Mucosa of rectum (tissue), 2 donors: Measurements from ENCODE around the gene ALDH3B1.

Experiments used
- H3K27ac ChIP-seq, 2 donors: one replicate each; pipeline ENCODE4 v1.7.0; 2013; ENCODE audit warnings: inconsistent platforms in 2 of 2, low read depth in 2 of 2, low read length in 2 of 2
- H3K27me3 ChIP-seq, 2 donors: one replicate each; pipeline ENCODE4 v1.7.0; 2013; ENCODE audit warnings: low read length in 2 of 2; ENCODE audit not compliant: control insufficient read depth in 2 of 2, insufficient read depth in 2 of 2
- H3K36me3 ChIP-seq, 2 donors: one replicate each; pipeline ENCODE4 v1.7.0; 2013; ENCODE audit warnings: low read length in 2 of 2; ENCODE audit not compliant: control insufficient read depth in 2 of 2, insufficient read depth in 2 of 2
- H3K4me1 ChIP-seq, 2 donors: one replicate each; pipeline ENCODE4 v1.7.0; 2013; ENCODE audit warnings: low read length in 2 of 2, mild to moderate bottlenecking in 1 of 2; ENCODE audit not compliant: control insufficient read depth in 2 of 2, insufficient read depth in 2 of 2
- H3K4me3 ChIP-seq, 2 donors: one replicate each; pipeline ENCODE4 v1.7.0; 2013; ENCODE audit warnings: low read length in 2 of 2
- H3K9ac ChIP-seq, 2 donors: one replicate each; pipeline ENCODE4 v1.7.0; 2013; ENCODE audit warnings: low read length in 2 of 2, low read depth in 1 of 2, mild to moderate bottlenecking in 1 of 2
- H3K9me3 ChIP-seq, 2 donors: one replicate each; pipeline ENCODE4 v1.7.0; 2013; ENCODE audit warnings: low read length in 2 of 2; ENCODE audit not compliant: control insufficient read depth in 2 of 2
- donor health status: healthy.
- donor health status: Normal muscosa, but diverticular disease.

Gene ALDH3B1

GRCh38 chr11:68014157-68014946 is 4.2 kb downstream of the ALDH3B1 start:
- Histone ChIP-seq H3K4me1 (peaks cover 30 to 46% of the 10 kb centered on the region in 2 donors), H3K27me3 (no peaks in the 10 kb centered on the region), H3K36me3 (no peaks in the 10 kb centered on the region), H3K9ac (peak overlapping the region; percentile 17 to 51), H3K27ac (peak overlapping the region; percentile 61 to 69), H3K9me3 (no peaks in the 10 kb centered on the region), H3K4me3 (peak overlapping the region in 1 of 2 donors; percentile 12)

GRCh38 chr11:68014947-68015447 is 4.9 kb downstream of the ALDH3B1 start:
- Histone ChIP-seq H3K36me3 (no peaks in the 10 kb centered on the region), H3K4me1 (peaks cover 24 to 39% of the 10 kb centered on the region in 2 donors), H3K27ac (peak overlapping the region; percentile 61 to 69), H3K4me3 (peak overlapping the region in 1 of 2 donors; percentile 12), H3K9ac (no peak overlapping the region), H3K9me3 (no peaks in the 10 kb centered on the region), H3K27me3 (no peaks in the 10 kb centered on the region)

GRCh38 chr11:68015467-68015866 is 5.3 kb downstream of the ALDH3B1 start:
- H3K27ac ChIP-seq: peak overlapping the region in 1 of 2 donors; percentile 61
- H3K4me1 ChIP-seq: peaks cover 19 to 34% of the 10 kb centered on the region in 2 donors
- no peaks in the 10 kb centered on the region for H3K27me3 ChIP-seq
- no peaks in the 10 kb centered on the region for H3K36me3 ChIP-seq
- H3K9ac ChIP-seq: no peak overlapping the region
- no peaks in the 10 kb centered on the region for H3K9me3 ChIP-seq
- H3K4me3 ChIP-seq: no peak overlapping the region

DNA sequence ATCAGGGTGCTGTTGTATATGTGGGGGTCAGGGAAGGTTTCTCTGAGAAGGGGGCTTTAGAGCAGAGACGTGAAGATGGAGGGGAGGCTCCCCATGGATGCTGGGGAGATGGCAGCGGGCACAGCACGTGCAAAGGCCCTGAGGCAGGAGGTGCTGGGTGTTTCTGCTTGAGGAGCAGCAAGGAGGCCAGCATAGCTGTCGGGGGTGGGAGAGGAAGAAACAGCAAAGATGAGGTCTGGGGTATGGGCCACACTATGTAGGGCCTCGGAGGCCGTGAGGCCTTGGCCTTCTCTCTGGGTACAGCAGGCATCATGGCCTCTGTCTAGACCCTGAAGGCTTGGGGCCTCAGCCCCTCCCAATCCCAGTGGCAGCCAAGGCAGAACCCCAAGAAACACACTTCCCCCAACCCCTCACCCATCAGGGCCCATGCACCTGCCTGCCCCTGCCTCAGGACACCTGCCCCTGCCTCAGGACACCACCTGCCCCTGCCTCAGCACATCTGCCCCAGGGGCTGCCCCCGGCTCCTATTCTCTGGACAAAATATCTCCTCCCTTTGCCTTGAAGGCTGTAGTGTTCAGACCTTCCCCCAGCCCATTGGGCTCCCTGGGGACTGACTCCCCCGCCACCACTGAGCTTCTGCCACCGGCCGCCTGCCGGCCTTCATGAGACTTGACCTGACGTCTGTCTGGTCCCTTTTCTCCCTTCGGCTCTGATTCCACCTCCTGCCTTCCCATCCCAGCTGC is 6.2 kb downstream of the ALDH3B1 start:
- Histone ChIP-seq H3K9me3 (no peaks in the 10 kb centered on the region), H3K27ac (no peak overlapping the region), H3K27me3 (no peaks in the 10 kb centered on the region), H3K4me1 (peaks cover 13 to 33% of the 10 kb centered on the region in 2 donors), H3K4me3 (no peak overlapping the region), H3K36me3 (no peaks in the 10 kb centered on the region), H3K9ac (peak overlapping the region in 1 of 2 donors; percentile 10)

- Histone ChIP-seq H3K9ac (peak overlapping the region in 1 of 2 donors; percentile 10), H3K4me3 (no peak overlapping the region)
Observed at GRCh38 chr11:68016904-68017817, 7.0 kb downstream of the ALDH3B1 start.

DNA sequence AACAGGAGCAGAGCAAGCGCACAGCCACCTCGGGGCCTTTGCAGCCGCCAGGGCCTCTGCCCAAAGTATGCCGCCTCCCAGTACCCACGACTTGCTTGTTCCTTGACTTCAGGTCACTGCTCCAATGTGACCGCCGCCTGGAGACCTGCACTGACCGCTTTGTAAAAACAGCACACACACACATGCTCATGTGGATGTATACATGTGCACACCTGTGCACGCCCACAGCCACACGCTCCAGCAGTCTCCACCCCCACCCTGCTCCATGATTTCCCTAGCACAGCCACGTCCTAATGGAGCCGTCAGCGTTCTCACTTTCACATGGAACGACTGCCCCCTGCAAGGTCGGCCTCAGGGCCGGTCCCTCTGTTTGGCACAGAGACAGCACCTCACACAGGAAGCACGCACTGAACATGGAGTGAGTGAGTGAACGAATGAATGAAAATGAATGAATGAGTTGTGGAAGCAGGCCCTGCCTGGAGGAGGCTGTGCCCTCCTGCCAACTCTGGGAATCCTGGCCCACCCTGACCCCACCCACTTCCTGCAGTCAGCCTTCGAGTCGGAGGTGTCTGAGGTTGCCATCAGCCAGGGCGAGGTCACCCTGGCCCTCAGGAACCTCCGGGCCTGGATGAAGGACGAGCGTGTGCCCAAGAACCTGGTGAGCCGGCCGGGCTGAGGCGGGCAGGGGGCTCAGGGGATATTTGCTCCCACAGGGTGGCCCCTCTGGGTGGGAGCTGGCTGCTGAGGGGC is 8.0 kb downstream of the ALDH3B1 start:
- Histone ChIP-seq H3K4me3 (no peak overlapping the region), H3K27ac (no peak overlapping the region), H3K4me1 (peaks cover 13 to 33% of the 10 kb centered on the region in 2 donors), H3K27me3 (no peaks in the 10 kb centered on the region), H3K36me3 (peaks cover 0 to 2% of the 10 kb centered on the region in 2 donors), H3K9ac (no peak overlapping the region), H3K9me3 (no peaks in the 10 kb centered on the region)

More at GRCh38 chr11:68016904-68017817, 7.0 kb downstream of the ALDH3B1 start:
- H3K27me3 ChIP-seq: no peaks in the 10 kb centered on the region
- H3K27ac ChIP-seq: no peak overlapping the region
- H3K4me1 ChIP-seq: peaks cover 13 to 33% of the 10 kb centered on the region in 2 donors
- peaks cover 0 to 1% of the 10 kb centered on the region in 2 donors for H3K36me3 ChIP-seq
- no peaks in the 10 kb centered on the region for H3K9me3 ChIP-seq

- Histone ChIP-seq H3K9me3 (no peaks in the 10 kb centered on the region), H3K27ac (no peak overlapping the region), H3K9ac (no peak overlapping the region), H3K27me3 (no peaks in the 10 kb centered on the region), H3K4me1 (peaks cover 12 to 29% of the 10 kb centered on the region in 2 donors), H3K36me3 (peaks cover 0 to 2% of the 10 kb centered on the region in 2 donors), H3K4me3 (no peak overlapping the region)
Observed at GRCh38 chr11:68018730-68019190, 8.6 kb downstream of the ALDH3B1 start.

DNA sequence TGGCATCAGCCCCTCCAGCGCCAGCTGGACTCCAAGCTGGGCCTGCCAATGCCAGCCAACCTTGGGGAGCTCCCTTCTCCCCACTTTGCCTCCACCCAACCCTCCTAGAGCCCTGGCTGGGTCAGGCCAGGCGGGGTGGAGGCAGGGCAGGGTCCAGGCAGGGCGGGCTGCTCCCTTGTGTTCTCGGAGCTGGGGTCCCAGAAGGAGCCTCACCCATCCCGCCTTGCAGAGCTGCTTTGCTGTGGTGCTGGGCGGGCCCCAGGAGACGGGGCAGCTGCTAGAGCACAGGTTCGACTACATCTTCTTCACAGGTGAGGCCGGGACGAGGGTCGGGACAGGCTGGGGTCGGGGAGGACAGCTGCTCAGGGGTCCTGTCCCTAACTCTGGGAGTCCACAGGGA is 9.4 kb downstream of the ALDH3B1 start:
- Histone ChIP-seq H3K9ac (no peak overlapping the region), H3K4me3 (no peak overlapping the region), H3K36me3 (peaks cover 0 to 8% of the 10 kb centered on the region in 2 donors), H3K9me3 (no peaks in the 10 kb centered on the region), H3K27me3 (no peaks in the 10 kb centered on the region), H3K27ac (no peak overlapping the region), H3K4me1 (peaks cover 6 to 21% of the 10 kb centered on the region in 2 donors)

- no peak overlapping the region for H3K4me3 ChIP-seq
- H3K27me3 ChIP-seq: no peaks in the 10 kb centered on the region
- H3K9ac ChIP-seq: no peak overlapping the region
- H3K27ac ChIP-seq: no peak overlapping the region
- H3K4me1 ChIP-seq: peaks cover 0 to 15% of the 10 kb centered on the region in 2 donors
- no peaks in the 10 kb centered on the region for H3K9me3 ChIP-seq
- peaks cover 3 to 11% of the 10 kb centered on the region in 2 donors for H3K36me3 ChIP-seq
Observed at GRCh38 chr11:68020575-68020974, 10.4 kb downstream of the ALDH3B1 start.
